Measurements from ENCODE around the gene CD248.
"Not testable (repeated sequence)": the region's sequence is repeated elsewhere in the genome, so short reads cannot be mapped to it uniquely, and the experiment has no call there.

The CD248 gene

DNA sequence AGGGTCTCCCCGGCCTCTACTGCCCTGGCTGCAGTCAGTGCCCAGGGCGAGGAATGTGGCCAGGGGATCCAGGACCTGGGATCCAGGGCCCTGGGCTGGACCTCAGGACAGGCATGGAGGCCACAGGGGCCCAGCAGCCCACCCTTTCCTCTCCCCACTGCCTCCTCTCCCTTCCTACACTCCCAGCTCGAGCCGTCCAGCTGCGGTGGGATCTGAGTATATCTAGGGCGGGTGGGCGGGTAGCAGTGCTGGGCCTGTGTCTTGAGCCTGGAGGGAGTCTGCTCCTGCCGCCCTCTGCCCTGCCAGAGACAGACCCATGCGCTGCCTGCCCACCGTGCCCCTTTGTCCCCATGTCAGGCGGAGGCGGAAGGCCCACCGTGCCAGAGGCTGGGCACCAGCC lies 40.2 kb downstream of the CD248 start:
- DNase-seq (ENCODE audit: low spot score) = not testable (repeated sequence)

DNA sequence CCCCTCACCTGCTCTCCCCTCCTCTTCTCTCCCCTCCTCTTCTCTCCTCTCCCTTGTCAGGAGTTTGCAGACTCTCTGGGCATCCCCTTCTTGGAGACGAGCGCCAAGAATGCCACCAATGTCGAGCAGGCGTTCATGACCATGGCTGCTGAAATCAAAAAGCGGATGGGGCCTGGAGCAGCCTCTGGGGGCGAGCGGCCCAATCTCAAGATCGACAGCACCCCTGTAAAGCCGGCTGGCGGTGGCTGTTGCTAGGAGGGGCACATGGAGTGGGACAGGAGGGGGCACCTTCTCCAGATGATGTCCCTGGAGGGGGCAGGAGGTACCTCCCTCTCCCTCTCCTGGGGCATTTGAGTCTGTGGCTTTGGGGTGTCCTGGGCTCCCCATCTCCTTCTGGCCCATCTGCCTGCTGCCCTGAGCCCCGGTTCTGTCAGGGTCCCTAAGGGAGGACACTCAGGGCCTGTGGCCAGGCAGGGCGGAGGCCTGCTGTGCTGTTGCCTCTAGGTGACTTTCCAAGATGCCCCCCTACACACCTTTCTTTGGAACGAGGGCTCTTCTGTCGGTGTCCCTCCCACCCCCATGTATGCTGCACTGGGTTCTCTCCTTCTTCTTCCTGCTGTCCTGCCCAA lies 40.7 kb downstream of the CD248 start:
- DNase-seq (ENCODE audit: low spot score) = no peak

DNA sequence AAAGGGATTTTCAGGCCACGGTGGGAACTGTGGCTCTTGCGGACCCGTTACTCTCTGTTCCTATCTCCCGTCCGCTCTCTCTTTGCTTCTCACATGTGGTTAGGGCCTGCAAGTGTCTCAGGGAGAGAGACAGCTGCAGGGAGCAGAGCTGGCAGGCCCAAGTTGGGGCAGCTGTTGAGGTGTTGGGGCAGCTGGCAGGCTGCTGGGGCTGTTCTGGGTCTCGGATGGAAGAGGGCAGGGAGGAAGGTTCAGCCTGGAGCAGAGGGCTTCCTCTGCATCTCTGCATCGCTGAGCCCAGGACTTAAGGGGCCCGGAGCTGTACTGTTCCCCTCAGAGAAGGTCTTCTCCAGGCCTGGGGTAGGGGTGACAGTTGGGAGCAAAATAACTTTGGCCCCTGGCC lies 41.4 kb downstream of the CD248 start:
- no peak for DNase-seq (ENCODE audit: low spot score)

DNA sequence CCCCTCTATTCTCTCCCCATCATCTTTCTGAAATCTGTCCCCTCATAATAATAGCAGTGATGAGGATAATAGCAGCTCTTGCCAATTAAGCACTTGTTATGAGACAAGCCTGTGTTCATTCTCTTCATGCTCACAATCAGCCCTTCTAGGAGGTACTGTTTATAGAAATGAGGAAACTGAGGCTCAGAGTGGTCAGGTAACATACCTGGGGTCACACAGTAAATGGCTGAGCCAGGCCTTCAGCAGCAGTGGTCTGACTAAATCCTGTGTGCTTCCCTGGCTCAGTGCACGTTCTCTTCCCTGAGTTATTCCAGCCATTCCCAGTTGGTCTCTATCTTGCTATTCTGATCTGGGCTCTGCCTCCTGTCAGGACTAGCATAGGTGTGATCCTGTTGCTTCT lies 42.6 kb downstream of the CD248 start:
- DNase-seq (ENCODE audit: low spot score) = no peak

DNA sequence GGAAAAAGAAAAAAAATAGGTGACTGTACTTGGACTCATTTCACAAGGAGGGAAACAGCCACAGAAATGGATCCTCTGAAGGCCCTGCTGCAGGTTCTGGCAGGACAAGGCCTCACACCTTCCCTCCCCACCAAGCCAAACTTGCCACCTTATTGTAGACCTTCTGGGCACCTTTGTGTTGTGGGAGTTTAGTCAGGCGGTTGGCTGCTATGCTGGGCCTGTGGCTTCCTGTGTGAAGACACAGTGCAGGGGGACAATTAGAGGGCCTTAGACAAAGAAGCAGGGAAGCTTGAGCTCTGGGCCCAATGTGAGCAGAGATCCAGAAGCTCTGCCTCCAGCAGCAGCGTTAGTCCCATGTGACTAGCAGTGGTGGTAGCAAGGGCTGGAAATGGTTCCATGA lies 44.2 kb downstream of the CD248 start:
- no peak for DNase-seq (ENCODE audit: low spot score)

DNA sequence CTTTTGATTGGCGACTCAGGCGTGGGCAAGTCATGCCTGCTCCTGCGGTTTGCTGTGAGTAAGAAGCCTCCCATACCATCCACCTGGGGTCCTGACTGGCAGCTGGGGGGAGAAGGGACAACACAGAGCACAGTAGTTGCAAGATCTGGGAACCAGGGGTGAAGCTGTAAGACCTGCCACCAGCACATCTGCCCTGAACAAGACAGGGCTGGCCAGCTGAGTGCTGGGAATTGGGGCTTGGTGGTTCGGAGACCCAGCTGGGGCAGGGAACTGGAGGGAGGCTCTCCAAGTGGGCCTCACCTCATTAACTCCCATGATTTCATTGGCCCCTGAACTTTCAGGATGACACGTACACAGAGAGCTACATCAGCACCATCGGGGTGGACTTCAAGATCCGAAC lies 45.0 kb downstream of the CD248 start:
- DNase-seq (ENCODE audit: low spot score) = no peak

DNA sequence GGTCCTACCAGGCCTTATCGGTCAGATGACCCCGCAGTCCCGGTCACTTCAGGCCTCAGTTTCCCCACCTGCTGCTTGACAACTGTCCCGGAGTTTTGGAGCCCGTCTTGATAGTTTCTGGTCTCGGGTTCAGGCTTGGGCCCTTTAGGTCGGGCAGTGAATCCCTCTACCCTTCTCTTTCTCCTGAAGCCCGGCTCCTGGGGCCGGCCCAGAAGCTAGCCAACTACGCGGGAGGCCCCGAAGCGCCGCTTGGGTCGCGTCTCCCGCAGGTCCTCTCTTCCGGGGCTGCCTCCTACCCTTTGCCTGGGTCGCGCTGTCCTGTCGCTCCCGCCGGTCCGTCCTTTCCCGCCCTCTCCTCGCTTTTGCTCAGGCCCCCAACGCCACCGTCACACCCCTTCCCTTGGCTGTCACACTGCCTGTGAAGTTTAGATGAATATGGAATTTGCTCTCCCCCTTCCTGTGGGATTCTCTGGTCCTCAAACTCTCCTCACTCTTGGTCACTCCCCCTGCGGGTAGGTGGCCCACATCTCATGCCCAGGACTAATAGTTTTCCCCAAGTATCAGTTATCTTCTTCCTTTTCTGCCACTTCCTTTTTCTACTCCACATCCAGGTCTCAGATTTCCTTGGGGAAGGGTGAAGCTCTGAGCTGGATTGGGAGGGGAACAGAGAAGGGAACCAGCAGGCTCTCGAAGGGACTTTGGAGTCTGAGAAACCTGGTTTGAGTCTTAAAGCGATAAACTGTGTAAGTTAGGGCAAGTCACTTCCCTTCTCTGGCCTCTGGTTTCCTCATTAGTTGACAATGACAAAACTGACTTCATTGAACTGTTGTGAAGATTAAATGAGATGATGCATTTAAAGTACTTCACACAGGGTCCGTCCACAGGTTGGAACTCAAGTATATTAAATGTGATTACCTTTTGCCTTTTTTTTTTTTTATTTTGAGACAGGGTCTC lies 47.6 kb downstream of the CD248 start:
- no peak for DNase-seq (ENCODE audit: low spot score)

DNA sequence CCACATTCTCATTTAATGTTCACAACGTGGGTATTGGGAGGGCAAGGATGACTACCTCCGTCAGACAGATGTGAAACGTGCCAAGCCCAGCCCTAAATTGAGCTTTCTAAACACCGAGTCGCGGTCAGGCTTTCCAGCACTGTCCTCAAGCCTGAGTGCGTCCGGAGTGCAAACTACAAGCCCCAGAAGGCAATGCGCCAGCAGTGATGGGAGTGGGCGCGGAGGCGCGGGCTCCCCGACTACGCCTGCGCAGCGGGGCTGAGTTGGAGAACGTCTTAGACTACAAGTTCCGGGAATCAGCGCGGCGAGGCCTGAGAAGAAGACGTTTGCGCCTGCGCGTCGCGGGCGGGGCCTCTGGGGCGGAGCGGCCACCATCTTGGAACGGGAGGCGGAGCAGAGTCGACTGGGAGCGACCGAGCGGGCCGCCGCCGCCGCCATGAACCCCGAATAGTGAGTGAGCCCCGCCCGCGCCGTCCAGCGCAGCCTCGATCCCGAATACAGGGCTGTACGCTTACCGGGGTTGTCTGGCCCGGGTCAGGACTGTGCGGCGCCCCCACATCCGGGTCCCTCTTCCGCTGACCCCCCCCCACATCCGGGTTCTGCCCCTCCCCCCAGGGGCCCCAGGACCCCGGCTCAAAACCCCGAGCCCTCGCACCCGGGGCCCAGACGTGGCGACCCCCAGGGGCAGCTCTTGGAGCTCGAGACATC lies 48.4 kb downstream of the CD248 start, which contains the start of gene RAB1B:
RAB1B (plus strand) TSS at position 396 of the 708 bp plus-strand sequence; CDS start at position 437, 41 bp downstream.
- DNase-seq (ENCODE audit: low spot score) = peak; percentile 99

DNA sequence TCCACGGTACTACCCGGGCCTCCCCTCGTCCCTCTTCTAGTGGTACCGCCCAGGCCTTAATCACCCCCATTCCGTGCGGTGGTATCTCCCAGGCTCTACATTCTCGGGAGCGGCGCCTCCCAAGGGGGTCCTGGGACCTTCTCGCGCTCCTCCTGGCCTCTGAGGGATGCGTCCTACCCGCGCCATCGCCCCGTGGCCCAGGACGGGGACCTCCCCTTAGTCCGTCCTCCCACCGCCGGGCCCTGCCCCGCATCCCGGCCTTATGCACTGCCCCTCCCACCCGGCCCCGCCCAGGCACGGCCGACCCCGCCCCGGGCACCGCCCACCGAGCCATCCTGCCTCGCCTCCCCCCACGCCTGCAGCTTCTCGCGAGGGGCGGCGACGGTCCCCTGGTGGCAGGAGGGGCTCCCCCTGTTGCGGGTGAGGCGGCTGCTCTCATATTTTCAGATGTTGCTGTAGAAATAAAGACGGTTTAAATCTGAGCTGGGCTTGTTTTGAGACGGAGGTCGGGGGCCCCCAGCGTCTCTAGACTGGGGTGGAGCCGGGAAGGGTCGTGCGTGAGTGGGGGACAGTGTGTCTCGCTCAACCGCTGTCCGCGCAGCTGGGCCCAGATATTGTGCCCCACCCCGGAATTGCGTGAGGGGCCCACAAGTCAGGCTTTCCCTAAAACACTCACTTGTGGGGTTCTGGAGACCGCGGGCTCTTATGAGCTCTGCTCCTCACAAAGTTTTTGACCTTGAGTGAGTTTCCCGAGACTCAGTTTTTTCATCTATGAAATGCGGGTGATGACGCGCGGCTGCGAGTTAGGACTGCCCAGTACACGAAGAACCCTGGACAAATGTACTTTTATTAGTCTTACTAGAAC lies 49.2 kb downstream of the CD248 start:
- peak; percentile 94 for DNase-seq (ENCODE audit: low spot score)

DNA sequence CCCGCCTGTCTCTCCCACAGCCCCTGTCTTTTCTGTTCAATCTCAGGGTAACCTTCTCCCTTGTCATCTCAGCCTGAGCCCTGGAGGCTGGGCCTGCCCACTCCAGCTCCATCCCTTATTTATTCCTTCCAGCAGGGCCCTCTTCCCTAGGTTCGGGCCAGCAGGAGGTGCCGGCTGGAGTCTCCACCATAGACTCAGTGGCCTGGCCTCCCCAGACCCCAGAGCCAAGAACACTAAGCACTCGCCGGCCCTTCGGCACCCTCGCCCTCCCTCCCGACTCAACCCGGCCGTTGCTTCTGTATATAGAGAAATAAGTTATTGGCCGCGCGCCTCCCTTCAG lies 49.8 kb downstream of the CD248 start:
- no peak for DNase-seq (ENCODE audit: low spot score)

DNA sequence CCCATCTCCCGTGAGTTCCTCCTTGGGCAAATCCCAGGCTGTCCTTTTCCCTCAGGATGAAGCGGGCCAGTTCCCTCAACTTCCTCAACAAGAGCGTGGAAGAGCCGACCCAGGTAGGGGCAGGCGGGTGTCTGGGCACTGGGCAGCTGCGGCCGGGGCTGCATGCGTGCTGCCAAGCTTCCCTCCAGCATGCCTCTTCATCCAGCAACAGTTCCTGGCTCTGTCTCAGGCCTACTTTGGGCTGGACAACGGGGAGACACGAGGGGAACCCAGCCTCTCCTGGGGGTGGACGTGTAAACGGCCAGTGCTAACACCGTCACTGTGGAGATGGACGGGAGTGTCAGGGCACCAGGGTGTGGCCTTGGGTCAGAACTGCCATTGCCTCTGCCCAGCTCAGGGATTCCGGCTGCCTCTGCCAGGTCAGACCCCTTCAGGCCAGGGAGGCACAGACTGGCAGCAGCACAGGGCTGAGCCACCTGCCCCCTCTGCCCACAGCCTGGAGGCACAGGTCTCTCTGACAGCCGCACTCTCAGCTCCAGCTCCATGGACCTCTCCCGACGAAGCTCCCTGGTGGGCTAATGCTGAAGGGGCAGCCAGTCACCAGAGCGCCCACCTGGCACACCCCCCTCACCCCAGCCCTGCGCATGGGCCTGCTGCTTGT lies 50.3 kb downstream of the CD248 start:
- no peak for DNase-seq (ENCODE audit: low spot score)

DNA sequence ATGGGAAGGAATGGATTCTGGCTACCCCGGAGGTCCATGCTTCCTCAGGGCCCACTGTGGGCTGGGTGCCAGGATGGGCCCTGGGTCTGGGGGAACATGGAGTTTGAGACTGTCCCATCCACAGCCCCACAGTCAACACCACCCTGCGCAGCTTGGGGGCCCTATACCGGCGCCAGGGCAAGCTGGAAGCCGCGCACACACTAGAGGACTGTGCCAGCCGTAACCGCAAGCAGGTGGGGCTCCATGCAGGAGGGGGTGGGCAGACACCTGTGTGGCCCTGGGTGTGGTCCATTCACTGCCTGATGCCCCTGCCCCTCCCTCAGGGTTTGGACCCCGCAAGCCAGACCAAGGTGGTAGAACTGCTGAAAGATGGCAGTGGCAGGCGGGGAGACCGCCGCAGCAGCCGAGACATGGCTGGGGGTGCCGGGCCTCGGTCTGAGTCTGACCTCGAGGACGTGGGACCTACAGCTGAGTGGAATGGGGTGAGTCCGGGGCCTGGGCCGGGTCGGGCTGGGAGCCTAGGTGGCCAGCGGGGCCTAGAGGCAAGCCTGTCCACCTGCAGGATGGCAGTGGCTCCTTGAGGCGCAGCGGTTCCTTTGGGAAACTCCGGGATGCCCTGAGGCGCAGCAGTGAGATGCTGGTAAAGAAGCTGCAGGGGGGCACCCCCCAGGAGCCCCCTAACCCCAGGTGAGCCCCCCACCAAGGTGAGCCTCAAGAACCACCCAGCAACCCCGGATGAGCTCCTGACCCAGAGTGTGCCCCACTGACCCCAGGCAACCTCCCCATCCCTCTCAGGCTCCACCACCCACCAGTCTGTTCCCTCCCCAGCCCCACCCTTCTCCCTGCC lies 51.1 kb downstream of the CD248 start:
- no peak for DNase-seq (ENCODE audit: low spot score)

DNA sequence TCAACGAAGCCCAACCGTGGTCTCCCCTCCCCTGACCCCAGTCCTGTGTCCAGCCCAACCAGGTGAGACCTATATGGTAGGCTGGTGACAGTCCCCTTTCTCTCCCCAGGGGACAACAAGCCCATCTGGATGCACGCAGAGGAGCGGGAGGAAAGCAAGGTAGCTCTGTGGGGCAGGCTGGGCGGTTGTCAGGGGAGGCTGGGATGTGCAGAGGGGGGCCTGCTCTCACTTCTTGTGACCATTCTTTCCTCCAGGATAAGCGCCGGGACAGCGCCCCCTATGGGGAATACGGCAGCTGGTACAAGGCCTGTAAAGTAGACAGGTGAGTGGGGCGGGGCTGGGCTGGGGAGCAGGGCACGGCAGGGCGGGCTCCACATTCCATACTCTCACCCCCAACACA lies 51.9 kb downstream of the CD248 start:
- no peak for DNase-seq (ENCODE audit: low spot score)
